ENCODE data around the gene LBX1.

GRCh38 chr10:101223274-101224059 is 5.8 kb downstream of the LBX1 start:
- TF ChIP-seq POLR2AphosphoS5 (IDR thresholded peaks at IDR 0.05) (peak in 1 of 3 donors; percentile 10), CTCF (IDR thresholded peaks at IDR 0.05 in 8 of 11, conservative IDR thresholded peaks at IDR 0.05 in 3 of 11) (no peak), POLR2A (IDR thresholded peaks at IDR 0.05) (no peak)

All from spleen (tissue), 7 donors.